CD14-positive monocyte (primary cell): ENCODE measurements around the gene TMEM37. TPM values are rescaled to one million over a fixed set of nuclear protein-coding genes. Genes with fewer than 3 reads are reported as not detected.

Experiments
- DNase-seq, 3 donors: peaks; one replicate each; pipeline ENCODE4 v3.0.0-alpha.2; 2011 to 2022
- H2AFZ ChIP-seq: 2 replicates; pipeline ENCODE4 v1.6.0; 2012; ENCODE audit warnings: mild to moderate bottlenecking, low read depth, low read length, inconsistent platforms; ENCODE audit not compliant: insufficient read depth, poor library complexity, severe bottlenecking
- H3K27ac ChIP-seq, 2 donors: 1 replicate in 1 of 2; 2 replicates in 1 of 2; pipeline ENCODE4 v1.5.1; 2012 to 2013; ENCODE audit warnings: low read length in 2 of 2, control low read depth in 1 of 2, inconsistent platforms in 1 of 2, low read depth in 1 of 2, mild to moderate bottlenecking in 1 of 2
- H3K27me3 ChIP-seq, 2 donors: one replicate each; pipeline versions ENCODE4 v1.6.0 to v1.6.1; 2011 to 2013; ENCODE audit warnings: low read length in 2 of 2; ENCODE audit not compliant: control insufficient read depth in 2 of 2, insufficient read depth in 2 of 2
- H3K36me3 ChIP-seq, 2 donors: replicated peaks in 1 of 2; 1 replicate in 1 of 2; 2 replicates in 1 of 2; pipeline versions ENCODE4 v1.5.1 to v1.6.1; 2012 to 2013; ENCODE audit warnings: low read length in 2 of 2, control low read depth in 1 of 2, inconsistent platforms in 1 of 2, mild to moderate bottlenecking in 1 of 2; ENCODE audit not compliant: insufficient read depth in 2 of 2, control insufficient read depth in 1 of 2
- H3K4me1 ChIP-seq, 2 donors: 1 replicate in 1 of 2; 2 replicates in 1 of 2; pipeline versions ENCODE4 v1.5.1 to v1.6.1; 2012 to 2013; ENCODE audit warnings: low read length in 2 of 2, control low read depth in 1 of 2, inconsistent platforms in 1 of 2, mild to moderate bottlenecking in 1 of 2, moderate library complexity in 1 of 2; ENCODE audit not compliant: insufficient read depth in 2 of 2, control insufficient read depth in 1 of 2
- H3K4me2 ChIP-seq: replicated peaks from 2 replicates; pipeline ENCODE3; 2012; ENCODE audit warnings: low read length, moderate library complexity, mild to moderate bottlenecking; ENCODE audit not compliant: poor library complexity, severe bottlenecking; ENCODE audit errors: extremely low read depth
- H3K4me3 ChIP-seq, 3 experiments: fragments of 200-600 bp in 1 of 3; sonication (generic) in 1 of 3; replicated peaks in 1 of 3; 1 replicate in 2 of 3; 2 replicates in 1 of 3; pipeline ENCODE4 v1.5.1; 2011 to 2013; ENCODE audit warnings: low read length in 3 of 3, mild to moderate bottlenecking in 3 of 3, control low read depth in 2 of 3, low read depth in 2 of 3, inconsistent platforms in 1 of 3, moderate library complexity in 1 of 3
- H3K79me2 ChIP-seq: 2 replicates; pipeline ENCODE4 v1.6.0; 2012; ENCODE audit warnings: mild to moderate bottlenecking, control low read depth, inconsistent platforms, low read length, moderate library complexity; ENCODE audit not compliant: insufficient read depth
- H3K9ac ChIP-seq: 2 replicates; pipeline ENCODE4 v1.6.0; 2017; ENCODE audit warnings: low read length, mild to moderate bottlenecking; ENCODE audit not compliant: insufficient read depth, poor library complexity, severe bottlenecking
- H3K9me3 ChIP-seq, 2 donors: replicated peaks in 1 of 2; 1 replicate in 1 of 2; 2 replicates in 1 of 2; pipeline versions ENCODE4 v1.5.1 to v1.6.1; 2012 to 2013; ENCODE audit warnings: low read length in 2 of 2, control low read depth in 1 of 2; ENCODE audit not compliant: control insufficient read depth in 1 of 2, insufficient read depth in 1 of 2
- H4K20me1 ChIP-seq: 2 replicates; pipeline ENCODE4 v1.6.0; 2012; ENCODE audit warnings: mild to moderate bottlenecking, low read length, control low read depth, moderate library complexity; ENCODE audit not compliant: insufficient read depth
- H3K27ac Mint-ChIP-seq, 7 donors: one replicate each; pipeline ENCODE4 v1.8.0; 2020; ENCODE audit warnings: mild to moderate bottlenecking in 7 of 7, mixed read lengths in 7 of 7, moderate library complexity in 6 of 7, inconsistent platforms in 2 of 7
- H3K27me3 Mint-ChIP-seq, 3 donors: one replicate each; pipeline ENCODE4 v1.8.0; 2021 to 2022; ENCODE audit warnings: low read depth in 3 of 3, mild to moderate bottlenecking in 3 of 3, mixed read lengths in 3 of 3, moderate library complexity in 3 of 3, inconsistent platforms in 1 of 3
- H3K36me3 Mint-ChIP-seq, 2 donors: one replicate each; pipeline ENCODE4 v1.8.0; 2020; ENCODE audit warnings: mixed read lengths in 2 of 2, inconsistent platforms in 1 of 2, mild to moderate bottlenecking in 1 of 2
- H3K4me1 Mint-ChIP-seq: one replicate; pipeline ENCODE4 v1.8.0; 2020; ENCODE audit warnings: mild to moderate bottlenecking, mixed read lengths
- H3K4me3 Mint-ChIP-seq, 2 donors: one replicate each; pipeline ENCODE4 v1.8.0; 2020; ENCODE audit warnings: mild to moderate bottlenecking in 2 of 2, mixed read lengths in 2 of 2, moderate library complexity in 1 of 2
- H3K9me3 Mint-ChIP-seq, 7 donors: one replicate each; pipeline ENCODE4 v1.8.0; 2020 to 2022; ENCODE audit warnings: mixed read lengths in 7 of 7, mild to moderate bottlenecking in 6 of 7, moderate library complexity in 6 of 7, inconsistent platforms in 2 of 7
- WGBS: methylation state at CpG from one replicate; pipeline ENCODE4 v1.1.5; 2013; ENCODE audit warnings: missing lambda C conversion rate; ENCODE audit not compliant: insufficient coverage; 5-methylcytosine and 5-hydroxymethylcytosine counted together
- intact Hi-C, 2 donors: fragments of 100-400 bp; cut with micrococcal nuclease; formaldehyde crosslinking; loops; one replicate each; pipeline versions ENCODE4 v1.15.0 to v1.15.1; 2023
- polyA plus RNA-seq, 3 donors: library from polyadenylated mRNA; depleted of rRNA in 1 of 3; unstranded in 2 of 3; stranded (reverse) in 1 of 3; fragments of 300-500 nt in 2 of 3; fragments of >200 nt in 1 of 3; fragmentation: Illumina TruSeq in 2 of 3; gene quantifications; 1 replicate in 2 of 3; 2 replicates in 1 of 3; pipeline ENCODE4 v1.2.3, GENCODE V29; 2012 to 2021
- TF ChIP-seq, protein P1 (sequence below): fragments of 200-600 bp; IDR thresholded peaks from one replicate; pipeline ENCODE4 v1.8.0; 2022; ENCODE audit warnings: antibody characterized with exemption, mild to moderate bottlenecking

Gene TMEM37
- polyA plus RNA-seq, 3 donors, result not detected

DNA sequence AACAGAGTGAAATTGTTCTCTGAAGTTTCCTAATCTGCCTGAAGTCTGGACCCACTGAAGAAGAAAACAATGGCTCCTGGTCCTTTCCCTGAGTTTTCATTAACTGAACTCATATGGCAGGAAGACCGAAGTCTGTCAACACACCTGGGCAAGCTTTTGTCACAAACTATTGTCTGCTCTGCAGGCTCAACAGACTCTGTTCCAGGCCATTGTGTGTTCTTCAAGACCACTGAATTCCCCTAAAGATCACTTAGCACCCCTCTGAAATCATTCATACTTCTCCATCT, 6.6 kb upstream of the TMEM37 start:
- TF ChIP-seq, protein P1, sequence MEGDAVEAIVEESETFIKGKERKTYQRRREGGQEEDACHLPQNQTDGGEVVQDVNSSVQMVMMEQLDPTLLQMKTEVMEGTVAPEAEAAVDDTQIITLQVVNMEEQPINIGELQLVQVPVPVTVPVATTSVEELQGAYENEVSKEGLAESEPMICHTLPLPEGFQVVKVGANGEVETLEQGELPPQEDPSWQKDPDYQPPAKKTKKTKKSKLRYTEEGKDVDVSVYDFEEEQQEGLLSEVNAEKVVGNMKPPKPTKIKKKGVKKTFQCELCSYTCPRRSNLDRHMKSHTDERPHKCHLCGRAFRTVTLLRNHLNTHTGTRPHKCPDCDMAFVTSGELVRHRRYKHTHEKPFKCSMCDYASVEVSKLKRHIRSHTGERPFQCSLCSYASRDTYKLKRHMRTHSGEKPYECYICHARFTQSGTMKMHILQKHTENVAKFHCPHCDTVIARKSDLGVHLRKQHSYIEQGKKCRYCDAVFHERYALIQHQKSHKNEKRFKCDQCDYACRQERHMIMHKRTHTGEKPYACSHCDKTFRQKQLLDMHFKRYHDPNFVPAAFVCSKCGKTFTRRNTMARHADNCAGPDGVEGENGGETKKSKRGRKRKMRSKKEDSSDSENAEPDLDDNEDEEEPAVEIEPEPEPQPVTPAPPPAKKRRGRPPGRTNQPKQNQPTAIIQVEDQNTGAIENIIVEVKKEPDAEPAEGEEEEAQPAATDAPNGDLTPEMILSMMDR, result no peak
- H3K9ac ChIP-seq, result no peak overlapping the region
- H3K4me3 Mint-ChIP-seq, result no peak overlapping the region
- peaks cover 6% of the 10 kb centered on the region for H3K4me1 Mint-ChIP-seq
- H2AFZ ChIP-seq, result no peak overlapping the region
- intact Hi-C loops, result no loop called here
- no peak overlapping the region for H3K4me3 ChIP-seq
- H3K9me3 Mint-ChIP-seq, result peaks cover 0 to 6% (median 4%) of the 10 kb centered on the region in 7 donors
- peaks cover 20 to 49% (median 36%) of the 10 kb centered on the region in 3 donors for H3K27me3 Mint-ChIP-seq
- peaks cover 2 to 14% of the 10 kb centered on the region in 2 donors for H3K27me3 ChIP-seq
- 94% methylated on average over 1 of the region's 1 CpG for WGBS
- no peak overlapping the region for H3K4me2 ChIP-seq
- peaks cover 0 to 6% of the 10 kb centered on the region in 2 donors for H3K4me1 ChIP-seq
- no peak for DNase-seq
- peaks cover 0 to 2% of the 10 kb centered on the region in 2 donors for H3K9me3 ChIP-seq
- H3K79me2 ChIP-seq, result no peaks in the 10 kb centered on the region
- H3K27ac ChIP-seq, result no peak overlapping the region
- no peak overlapping the region for H3K27ac Mint-ChIP-seq
- H4K20me1 ChIP-seq, result no peaks in the 10 kb centered on the region
- H3K36me3 Mint-ChIP-seq, result no peaks in the 10 kb centered on the region
- no peaks in the 10 kb centered on the region for H3K36me3 ChIP-seq

DNA sequence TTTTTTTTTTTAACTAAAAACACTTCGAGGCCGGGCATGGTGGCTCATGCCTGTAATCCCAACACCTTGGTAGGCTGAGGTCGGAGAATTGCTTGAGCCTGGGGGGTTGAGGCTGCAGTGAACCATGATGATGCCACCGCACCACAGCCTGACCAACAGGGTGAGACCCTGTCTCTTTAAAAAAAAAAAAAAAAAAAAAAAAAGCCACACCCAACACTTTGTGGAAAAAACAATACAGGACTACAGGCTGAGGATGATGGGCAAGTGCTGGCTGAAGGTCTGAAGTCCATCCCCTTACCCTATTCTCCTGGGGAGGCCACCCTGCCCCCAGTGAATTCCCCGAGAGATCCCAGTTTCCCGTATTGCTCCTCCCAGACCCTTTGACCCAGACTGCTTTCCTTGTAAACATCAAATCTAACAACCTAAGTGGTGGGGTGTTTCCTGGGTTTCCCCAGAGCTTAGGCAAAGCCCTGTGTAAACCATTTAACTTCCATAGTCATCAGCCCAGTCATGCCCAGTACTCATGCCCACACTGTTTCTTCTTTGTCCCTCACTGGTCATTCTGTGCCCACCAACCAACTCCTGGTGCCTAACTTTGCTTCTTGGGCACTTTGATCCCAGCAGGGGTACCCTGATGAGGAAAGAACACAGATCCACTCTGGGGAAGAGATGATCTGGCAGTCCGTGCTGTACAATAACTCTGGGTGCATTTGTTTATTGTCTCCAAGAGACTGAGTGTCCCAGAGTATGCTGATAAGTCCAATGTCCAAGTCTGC, 5.8 kb upstream of the TMEM37 start:
- Histone ChIP-seq H3K9me3 (peaks cover 0 to 1% of the 10 kb centered on the region in 2 donors), H2AFZ (no peak overlapping the region), H4K20me1 (no peaks in the 10 kb centered on the region), H3K4me3 (no peak overlapping the region), H3K4me1 (peaks cover 0 to 6% of the 10 kb centered on the region in 2 donors), H3K4me2 (no peak overlapping the region), H3K27ac (no peak overlapping the region), H3K79me2 (no peaks in the 10 kb centered on the region), H3K9ac (no peak overlapping the region), H3K36me3 (no peaks in the 10 kb centered on the region), H3K27me3 (peaks cover 4 to 22% of the 10 kb centered on the region in 2 donors)
- WGBS, result 90% methylated on average over 1 of the region's 7 CpGs
- no peak for DNase-seq
- intact Hi-C loops, result no loop called here
- no peak overlapping the region for H3K4me3 Mint-ChIP-seq
- peaks cover 26 to 55% (median 43%) of the 10 kb centered on the region in 3 donors for H3K27me3 Mint-ChIP-seq
- peaks cover 0 to 7% (median 6%) of the 10 kb centered on the region in 7 donors for H3K9me3 Mint-ChIP-seq
- H3K4me1 Mint-ChIP-seq, result peaks cover 6% of the 10 kb centered on the region
- H3K27ac Mint-ChIP-seq, result peak overlapping the region in 1 of 7 donors; percentile 26
- no peaks in the 10 kb centered on the region for H3K36me3 Mint-ChIP-seq
- TF ChIP-seq, protein P1, result no peak
